Esophagus muscularis mucosa (tissue), 4 donors: ENCODE data around the gene SDK2.

Source experiments
- CTCF ChIP-seq, 3 experiments: fragments of 200-600 bp in 2 of 3; fragments of 450-650 bp in 1 of 3; sonication (generic) in 2 of 3; IDR thresholded peaks; one replicate each; pipeline ENCODE4 v1.5.1; 2017 to 2019; ENCODE audit warnings: antibody characterized with exemption in 3 of 3, mild to moderate bottlenecking in 2 of 3, moderate library complexity in 1 of 3
- EP300 ChIP-seq: sonication (generic); formaldehyde crosslinking; IDR thresholded peaks from one replicate; pipeline ENCODE4 v1.6.1; 2017; ENCODE audit warnings: antibody characterized with exemption
- POLR2A ChIP-seq: fragments of 450-650 bp; IDR thresholded peaks from one replicate; pipeline ENCODE4 v1.6.1; 2017; ENCODE audit warnings: antibody characterized with exemption, moderate library complexity, mild to moderate bottlenecking, low read depth
- POLR2AphosphoS5 ChIP-seq, 2 donors: sonication (generic); formaldehyde crosslinking; IDR thresholded peaks; one replicate each; pipeline ENCODE4 v1.6.1; 2017; ENCODE audit warnings: antibody characterized with exemption in 2 of 2

GRCh38 chr17:73397856-73398540 is 246.2 kb downstream of the SDK2 start:
- TF ChIP-seq CTCF (IDR thresholded peaks at IDR 0.05), result no peak
- TF ChIP-seq POLR2A, result no peak
- TF ChIP-seq EP300, result no peak
- TF ChIP-seq POLR2AphosphoS5 (IDR thresholded peaks at IDR 0.05), result no peak
